Cardiac septum (tissue), 1 donor: ENCODE measurements around the gene KDM5B. TPM values are rescaled to one million over a fixed set of nuclear protein-coding genes. Genes with fewer than 3 reads are reported as not detected.

Source experiments
- total RNA-seq: library from RNA; stranded (reverse); fragmentation: NEBNext Ultra II Directional; extraction: Animal tissue kit (Norgen Biotek cat#: 25700); gene quantifications from one replicate; pipeline ENCODE4 v1.2.1, GENCODE V29; 2021
- donor health status: DM: no; HTN: no; CAD: no.

Gene KDM5B
- total RNA-seq, 1 donor from 2014 or later, result 21.7 TPM

Other genes starting within 250 kb of the KDM5B start
- gene SYT2, start 98.0 kb downstream of the KDM5B start, total RNA-seq, result not detected
- gene PCAT6, start 2.5 kb upstream of the KDM5B start, total RNA-seq, result 1.7 TPM
- gene RABIF, start 80.7 kb upstream of the KDM5B start, total RNA-seq, result 5.8 TPM
- gene KLHL12, start 118.8 kb upstream of the KDM5B start, total RNA-seq, result 23.3 TPM
- gene ADIPOR1, start 149.9 kb upstream of the KDM5B start, total RNA-seq, result 89.5 TPM
- 186 TPM for gene CYB5R1, start 158.8 kb upstream of the KDM5B start, total RNA-seq
- gene TMEM183A, start 199.0 kb upstream of the KDM5B start, total RNA-seq, result 27.7 TPM
- gene PPFIA4, start 218.1 kb upstream of the KDM5B start, total RNA-seq, result 46.7 TPM